H1 (cell line): Measurements from ENCODE around the gene EBNA1BP2. TPM values are rescaled to one million over a fixed set of nuclear protein-coding genes. Genes with fewer than 3 reads are reported as not detected.

Experiments used
- CTCF ChIA-PET: fragments of 300-600 bp; sonication (Branson Sonifier 250); formaldehyde crosslinking; loops from one replicate; lab custom pipeline; 2021; ENCODE audit not compliant: partially characterized antibody; lab: Charles Lee
- POLR2A ChIA-PET: fragments of 300-600 bp; sonication (Branson Sonifier 250); formaldehyde crosslinking; loops from one replicate; lab custom pipeline; 2021; ENCODE audit warnings: inconsistent platforms; ENCODE audit not compliant: partially characterized antibody; lab: Charles Lee
- DNase-seq, 2 experiments: peaks; one replicate each; pipeline versions ENCODE4 v3.0.0 to v3.0.0-alpha.2; 2010 to 2022; ENCODE audit warnings: low spot score in 2 of 2, low read depth in 1 of 2, mixed read lengths in 1 of 2
- FAIRE-seq: peaks from 2 replicates; lab custom pipeline; 2011; peaks lifted over from hg19 to GRCh38; lab: Jason Lieb, UNC
- H2AFZ ChIP-seq: 2 replicates; pipeline ENCODE4 v1.8.1; 2012; ENCODE audit warnings: low read length, inconsistent platforms
- H2AK5ac ChIP-seq: 2 replicates; pipeline ENCODE4 v1.6.1; 2013; ENCODE audit warnings: low read depth, low read length
- H2BK120ac ChIP-seq: replicated peaks from 2 replicates; pipeline ENCODE3; 2013; ENCODE audit warnings: low read depth, low read length, inconsistent platforms
- H2BK12ac ChIP-seq: 2 replicates; pipeline ENCODE4 v1.6.1; 2013; ENCODE audit warnings: low read depth, low read length
- H2BK15ac ChIP-seq: 2 replicates; pipeline ENCODE4 v1.6.1; 2013; ENCODE audit warnings: low read length
- H2BK20ac ChIP-seq: 2 replicates; pipeline ENCODE4 v1.6.1; 2013; ENCODE audit warnings: low read length
- H2BK5ac ChIP-seq: 2 replicates; pipeline ENCODE4 v1.6.1; 2013; ENCODE audit warnings: low read depth, low read length
- H3K14ac ChIP-seq: 2 replicates; pipeline ENCODE4 v1.6.1; 2013; ENCODE audit warnings: inconsistent platforms; ENCODE audit not compliant: insufficient read length
- H3K18ac ChIP-seq: 2 replicates; pipeline ENCODE4 v1.6.1; 2013; ENCODE audit warnings: low read length; ENCODE audit errors: extremely low read depth
- H3K23ac ChIP-seq: 2 replicates; pipeline ENCODE4 v1.6.1; 2013; ENCODE audit warnings: inconsistent platforms; ENCODE audit not compliant: insufficient read length
- H3K23me2 ChIP-seq: 2 replicates; pipeline ENCODE4 v1.6.1; 2013; ENCODE audit warnings: low read depth, low read length
- H3K27ac ChIP-seq: 2 replicates; pipeline ENCODE4 v1.6.1; 2011; ENCODE audit warnings: low read depth, low read length, inconsistent platforms
- H3K27me3 ChIP-seq, 4 experiments: replicated peaks in 1 of 4; 1 replicate in 1 of 4; 2 replicates in 3 of 4; pipeline versions ENCODE4 v1.6.1 to v1.8.1; 2011 to 2013; ENCODE audit warnings: low read length in 3 of 4, mild to moderate bottlenecking in 3 of 4, inconsistent platforms in 2 of 4, mixed read lengths in 2 of 4, moderate library complexity in 1 of 4; ENCODE audit not compliant: control insufficient read depth in 3 of 4, insufficient read depth in 3 of 4; ENCODE audit errors: extremely low read depth in 1 of 4
- H3K36me3 ChIP-seq, 4 experiments: 2 replicates each; pipeline versions ENCODE4 v1.6.1 to v1.8.1; 2011 to 2013; ENCODE audit warnings: mild to moderate bottlenecking in 4 of 4, low read length in 3 of 4, moderate library complexity in 2 of 4, control low read depth in 1 of 4, inconsistent platforms in 1 of 4; ENCODE audit not compliant: insufficient read depth in 4 of 4, control insufficient read depth in 2 of 4
- H3K4ac ChIP-seq: replicated peaks from 2 replicates; pipeline ENCODE3; 2013; ENCODE audit warnings: low read length, low read depth, mixed read lengths, inconsistent platforms; ENCODE audit not compliant: insufficient read length
- H3K4me1 ChIP-seq, 4 experiments: replicated peaks in 1 of 4; 1 replicate in 1 of 4; 2 replicates in 3 of 4; pipeline versions ENCODE4 v1.6.1 to v1.8.1; 2011 to 2013; ENCODE audit warnings: low read length in 3 of 4, inconsistent platforms in 2 of 4, mixed read lengths in 1 of 4; ENCODE audit not compliant: insufficient read depth in 4 of 4, control insufficient read depth in 3 of 4
- H3K4me2 ChIP-seq, 2 experiments: 2 replicates each; pipeline versions ENCODE4 v1.6.1 to v1.8.1; 2011 to 2013; ENCODE audit warnings: low read depth in 2 of 2, low read length in 2 of 2, control low read depth in 1 of 2, inconsistent platforms in 1 of 2, mild to moderate bottlenecking in 1 of 2; ENCODE audit not compliant: insufficient read depth in 1 of 2
- H3K4me3 ChIP-seq, 4 experiments: fragments of 200-600, 300-600 bp in 1 of 4; sonication (generic), shearing (Covaris generic), sonication (Bioruptor Twin) in 1 of 4; 2 replicates each; pipeline versions ENCODE4 v1.5.1 to v1.8.1; 2011 to 2016; ENCODE audit warnings: low read length in 4 of 4, low read depth in 3 of 4, control low read depth in 2 of 4, inconsistent platforms in 2 of 4, mild to moderate bottlenecking in 2 of 4, mixed read lengths in 1 of 4, moderate library complexity in 1 of 4; ENCODE audit not compliant: insufficient read depth in 2 of 4; ENCODE audit errors: extremely low read depth in 1 of 4
- H3K56ac ChIP-seq: replicated peaks from 2 replicates; pipeline ENCODE3; 2013; ENCODE audit warnings: low read depth, mild to moderate bottlenecking, mixed read lengths, low read length, inconsistent platforms; ENCODE audit not compliant: insufficient read length
- H3K79me1 ChIP-seq: 2 replicates; pipeline ENCODE4 v1.6.1; 2013; ENCODE audit warnings: low read depth, low read length, control low read depth
- H3K79me2 ChIP-seq, 2 experiments: 2 replicates each; pipeline versions ENCODE4 v1.6.1 to v1.8.1; 2012 to 2013; ENCODE audit warnings: low read length in 2 of 2, mild to moderate bottlenecking in 2 of 2, inconsistent platforms in 1 of 2; ENCODE audit not compliant: insufficient read depth in 2 of 2, control insufficient read depth in 1 of 2
- H3K9ac ChIP-seq, 4 experiments: replicated peaks in 1 of 4; 1 replicate in 1 of 4; 2 replicates in 3 of 4; pipeline versions ENCODE4 v1.6.1 to v1.8.1; 2011 to 2013; ENCODE audit warnings: low read depth in 3 of 4, low read length in 3 of 4, control low read depth in 2 of 4, mild to moderate bottlenecking in 2 of 4, moderate library complexity in 2 of 4, inconsistent platforms in 1 of 4; ENCODE audit errors: extremely low read depth in 1 of 4
- H3K9me3 ChIP-seq, 2 experiments: 2 replicates each; pipeline versions ENCODE4 v1.6.1 to v1.8.1; 2012 to 2013; ENCODE audit warnings: mild to moderate bottlenecking in 2 of 2, moderate library complexity in 2 of 2, control low read depth in 1 of 2, inconsistent platforms in 1 of 2, low read depth in 1 of 2, low read length in 1 of 2, mixed read lengths in 1 of 2; ENCODE audit not compliant: insufficient read depth in 2 of 2
- H4K20me1 ChIP-seq, 2 experiments: replicated peaks in 1 of 2; 2 replicates each; pipeline versions ENCODE3 to v1.8.1; 2011 to 2013; ENCODE audit warnings: inconsistent platforms in 2 of 2, low read length in 2 of 2, mild to moderate bottlenecking in 1 of 2; ENCODE audit not compliant: insufficient read depth in 2 of 2, control insufficient read depth in 1 of 2
- H4K5ac ChIP-seq: 2 replicates; pipeline ENCODE4 v1.6.1; 2013; ENCODE audit warnings: low read length, low read depth, mixed read lengths, inconsistent platforms; ENCODE audit not compliant: insufficient read length
- H4K8ac ChIP-seq: 2 replicates; pipeline ENCODE4 v1.8.0; 2013; ENCODE audit warnings: mild to moderate bottlenecking, moderate library complexity, low read length, inconsistent platforms; ENCODE audit not compliant: insufficient read depth; ENCODE audit errors: extremely low read depth
- H4K91ac ChIP-seq: replicated peaks from 2 replicates; pipeline ENCODE3; 2013; ENCODE audit warnings: low read length, mixed read lengths, inconsistent platforms; ENCODE audit not compliant: insufficient read length
- ATF3 ChIP-seq: IDR thresholded peaks from 2 replicates; pipeline ENCODE4 v1.6.1; 2011; ENCODE audit warnings: low read depth, mild to moderate bottlenecking, low read length; ENCODE audit not compliant: insufficient read depth
- CHD1 ChIP-seq: IDR thresholded peaks from 2 replicates; pipeline ENCODE4 v1.6.1; 2012; ENCODE audit warnings: low read depth, low read length, improper control_type of control experiment
- EP300 ChIP-seq, 2 experiments: IDR thresholded peaks; 1 replicate in 1 of 2; 2 replicates in 1 of 2; pipeline ENCODE4 v1.6.1; 2011 to 2012; ENCODE audit warnings: low read depth in 2 of 2, low read length in 2 of 2, mild to moderate bottlenecking in 2 of 2, borderline replicate concordance in 1 of 2, inconsistent platforms in 1 of 2, moderate library complexity in 1 of 2
- JUND ChIP-seq: IDR thresholded peaks from 2 replicates; pipeline ENCODE4 v1.6.1; 2011; ENCODE audit warnings: mild to moderate bottlenecking, improper control_type of control experiment, low read length
- KDM1A ChIP-seq: fragments of 200-600, 300-600 bp; sonication (generic); IDR thresholded peaks from 2 replicates; pipeline ENCODE4 v1.7.1; 2016; ENCODE audit warnings: mild to moderate bottlenecking, low read length, borderline replicate concordance
- POLR2A ChIP-seq, 2 experiments: IDR thresholded peaks; 1 replicate in 1 of 2; 2 replicates in 1 of 2; pipeline ENCODE4 v1.6.1; 2011; ENCODE audit warnings: low read depth in 2 of 2, low read length in 2 of 2, mild to moderate bottlenecking in 2 of 2; ENCODE audit errors: control extremely low read depth in 1 of 2
- RBBP5 ChIP-seq: IDR thresholded peaks from 2 replicates; pipeline ENCODE4 v1.7.1; 2012; ENCODE audit warnings: low read depth, mild to moderate bottlenecking, inconsistent platforms, low read length, moderate library complexity, borderline replicate concordance
- SRF ChIP-seq: IDR thresholded peaks from 2 replicates; pipeline ENCODE4 v1.6.1; 2011; ENCODE audit warnings: mild to moderate bottlenecking, low read depth, low read length, moderate library complexity
- TBP ChIP-seq: IDR thresholded peaks from 2 replicates; pipeline ENCODE4 v1.6.1; 2011; ENCODE audit warnings: low read depth, low read length, improper control_type of control experiment
- ZNF274 ChIP-seq: IDR thresholded peaks from 2 replicates; pipeline ENCODE4 v1.7.0; 2012; ENCODE audit warnings: low read length, borderline replicate concordance; ENCODE audit errors: extremely low read depth
- WGBS, 2 experiments: shearing (Covaris generic) in 1 of 2; methylation state at CpG; one replicate each; pipeline versions ENCODE4 v1.1.6 to v1.1.7; 2013 to 2015; ENCODE audit warnings: low lambda C conversion rate in 2 of 2, mixed read lengths in 2 of 2, inconsistent platforms in 1 of 2, low coverage in 1 of 2, missing lambda C conversion rate in 1 of 2; ENCODE audit not compliant: insufficient replicate concordance in 2 of 2, insufficient coverage in 1 of 2, insufficient read length in 1 of 2; ENCODE audit errors: extremely low coverage in 1 of 2, missing lambda C conversion rate in 1 of 2; 5-methylcytosine and 5-hydroxymethylcytosine counted together
- polyA plus RNA-seq, 7 experiments: library from polyadenylated mRNA; depleted of rRNA in 3 of 7; stranded (reverse) in 5 of 7; unstranded in 2 of 7; fragments of >200 nt in 5 of 7; fragments of 200-250 nt in 2 of 7; gene quantifications; 1 replicate in 5 of 7; 2 replicates in 1 of 7; 4 replicates in 1 of 7; pipeline versions ENCODE4 v1.2.1 to v1.2.3, GENCODE V29; 2011 to 2013; ENCODE audit warnings: missing spikeins in 2 of 7, mixed read lengths in 2 of 7
- total RNA-seq: library from RNA; stranded (reverse); fragmentation: NEBNext Ultra II Directional; extraction: Animal tissue kit (Norgen Biotek cat#: 25700); gene quantifications from 2 replicates; pipeline ENCODE4 v1.2.1, GENCODE V29; 2021

Gene EBNA1BP2
- total and polyA plus RNA-seq, 2 of the 8 experiments (the other 6 are each of a cell fraction or from before 2014, with no cell fraction given) = 31.0 to 104 TPM

DNA sequence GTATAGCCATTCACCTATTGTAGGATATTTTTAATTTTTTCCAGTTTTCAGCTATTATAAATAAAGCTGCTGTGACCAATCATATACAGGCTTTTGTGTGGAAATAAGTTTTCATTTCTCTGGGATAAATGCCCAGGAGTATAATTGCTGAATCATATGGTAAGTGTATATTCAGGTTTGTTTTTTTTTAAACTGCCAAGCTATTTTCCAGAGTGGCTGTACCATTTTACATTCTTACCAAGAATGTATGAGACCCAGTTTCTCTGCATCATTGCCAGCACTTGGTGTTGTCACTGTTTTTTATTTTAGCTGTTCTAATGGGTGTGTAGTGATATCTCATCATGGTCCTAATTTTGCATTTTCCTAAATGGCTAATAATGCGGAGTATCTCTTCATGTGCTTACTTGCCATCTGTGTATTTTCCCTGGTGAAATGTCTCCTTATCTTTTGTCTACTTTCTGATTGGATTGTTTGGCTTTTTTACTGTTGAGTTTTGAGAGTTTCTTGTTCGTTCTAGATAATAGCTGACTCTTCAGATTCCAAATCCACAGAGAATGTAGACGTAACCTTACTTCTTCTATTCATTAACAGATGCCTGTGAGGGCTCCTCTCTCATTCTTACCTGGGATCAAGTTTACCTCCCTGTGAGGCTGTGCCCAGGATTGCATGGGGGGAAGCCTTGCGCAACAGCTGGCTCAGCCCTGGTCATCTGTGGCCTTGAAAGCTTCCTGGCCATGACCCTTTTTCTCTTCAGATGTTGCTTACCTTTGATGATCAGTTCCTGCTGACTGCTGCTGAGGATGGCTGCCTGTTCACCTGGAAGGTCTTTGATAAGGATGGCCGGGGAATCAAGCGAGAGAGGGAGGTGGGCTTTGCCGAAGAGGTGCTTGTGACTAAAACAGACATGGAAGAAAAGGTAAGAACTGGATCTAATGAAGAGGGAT is 42.7 kb upstream of the EBNA1BP2 start:
- H3K9ac ChIP-seq = no peak overlapping the region; a peak in 1 of 7 replicates
- H2BK12ac ChIP-seq = no peak overlapping the region
- H3K23ac ChIP-seq = no peak overlapping the region
- H3K4me2 ChIP-seq = no peak overlapping the region
- H3K4ac ChIP-seq = no peak overlapping the region
- H3K56ac ChIP-seq = no peak overlapping the region
- no peak overlapping the region for H3K18ac ChIP-seq
- no peaks in the 10 kb centered on the region for H3K9me3 ChIP-seq
- H2AFZ ChIP-seq = no peak overlapping the region
- no peak overlapping the region for H4K8ac ChIP-seq
- DNase-seq = no peak
- no peak overlapping the region for H2BK5ac ChIP-seq
- 79% methylated on average over 7 of the region's 7 CpGs; no CpG with 5 or more reads in 1 of the 2 experiments for WGBS, 2 experiments
- H4K91ac ChIP-seq = no peak overlapping the region
- ChIA-PET CTCF (interaction anchor here (1.2 to 1.5 kb wide), 3 partner anchors 9 to 200 kb away, joined by 3 to 6 read pairs (median 5); no protein-coding TSS in a partner anchor), POLR2A (no interaction called here)
- H3K14ac ChIP-seq = no peak overlapping the region
- H3K36me3 ChIP-seq = no peaks in the 10 kb centered on the region
- no peaks in the 10 kb centered on the region for H3K23me2 ChIP-seq
- H2AK5ac ChIP-seq = no peak overlapping the region
- no peak overlapping the region for H2BK120ac ChIP-seq
- H2BK15ac ChIP-seq = no peak overlapping the region
- H3K4me3 ChIP-seq = no peak overlapping the region
- H4K20me1 ChIP-seq = no peaks in the 10 kb centered on the region
- no peaks in the 10 kb centered on the region for H3K79me2 ChIP-seq
- no peak overlapping the region for H3K27ac ChIP-seq
- H3K79me1 ChIP-seq = no peaks in the 10 kb centered on the region
- no peaks in the 10 kb centered on the region for H3K27me3 ChIP-seq
- H4K5ac ChIP-seq = no peak overlapping the region
- no peak overlapping the region for H2BK20ac ChIP-seq
- no peaks in the 10 kb centered on the region; a peak in 1 of 7 replicates for H3K4me1 ChIP-seq
- no peak for FAIRE-seq
- TF ChIP-seq SRF = no peak
- TF ChIP-seq KDM1A = no peak
- no peak for TF ChIP-seq CHD1
- no peak for TF ChIP-seq JUND
- TF ChIP-seq POLR2A (IDR thresholded peaks at IDR 0.05; ENCODE audit: control extremely low read depth in 1 of 2, low read depth in 2 of 2, low read length in 2 of 2) = no peak
- TF ChIP-seq ZNF274 = no peak
- TF ChIP-seq EP300 (IDR thresholded peaks at IDR 0.05; ENCODE audit: borderline replicate concordance in 1 of 2, low read depth in 2 of 2, low read length in 2 of 2) = no peak
- no peak for TF ChIP-seq ATF3
- TF ChIP-seq TBP = no peak
- no peak for TF ChIP-seq RBBP5
